ENCODE measurements around the gene IER5. TPM values are rescaled to one million over a fixed set of nuclear protein-coding genes. Genes with fewer than 3 reads are reported as not detected.
A peak's percentile ranks its signal among the peaks of the same experiment; 100 is the strongest.

IER5 gene
- total and polyA plus RNA-seq, 3 experiments from 2014 or later, result 29.0 to 57.2 (median 52.3) TPM

GRCh38 chr1:181134543-181135436 lies 46.3 kb downstream of the IER5 start:
- Mint-ChIP-seq H3K27me3 (peaks cover 0 to 1% of the 10 kb centered on the region in 2 donors), H3K4me3 (peak overlapping the region in 6 of 7 donors; percentile 35 to 82 (median 54)), H3K36me3 (no peaks in the 10 kb centered on the region), H3K4me1 (peaks cover 25 to 39% (median 29%) of the 10 kb centered on the region in 3 donors), H3K27ac (peak overlapping the region; percentile 5 to 85 (median 54)), H3K9me3 (no peaks in the 10 kb centered on the region)
- H3K9me3 ChIP-seq (ENCODE audit: low read length), result no peaks in the 10 kb centered on the region
- H3K27me3 ChIP-seq (ENCODE audit: insufficient read depth, low read length, poor library complexity, severe bottlenecking), result no peaks in the 10 kb centered on the region
- no peaks in the 10 kb centered on the region for H3K36me3 ChIP-seq (ENCODE audit: insufficient read depth, low read length)
- DNase-seq, result no peak
- H3K4me1 ChIP-seq (ENCODE audit: insufficient read depth, low read length), result peaks cover 19% of the 10 kb centered on the region
- H3K27ac ChIP-seq (ENCODE audit: low read depth, low read length), result no peak overlapping the region
- ChIA-PET POLR2A (no interaction called here), CTCF (interaction anchor here (0.8 to 2.3 kb wide), 3 partner anchors 9 to 29 kb away, joined by 3 to 9 read pairs (median 5); no protein-coding TSS in a partner anchor)
- H3K4me3 ChIP-seq (ENCODE audit: low read length), result no peak overlapping the region

GRCh38 chr1:181135437-181135731 lies 46.9 kb downstream of the IER5 start:
- POLR2A ChIA-PET, result no interaction called here
- H3K27me3 ChIP-seq (ENCODE audit: insufficient read depth, low read length, poor library complexity, severe bottlenecking), result no peaks in the 10 kb centered on the region
- H3K27ac Mint-ChIP-seq, result peak overlapping the region in 3 of 8 donors; percentile 6 to 85 (median 49)
- H3K4me1 ChIP-seq (ENCODE audit: insufficient read depth, low read length), result peaks cover 19% of the 10 kb centered on the region
- no peaks in the 10 kb centered on the region for H3K36me3 Mint-ChIP-seq
- H3K4me3 ChIP-seq (ENCODE audit: low read length), result no peak overlapping the region
- no peak for DNase-seq
- no peaks in the 10 kb centered on the region for H3K9me3 Mint-ChIP-seq
- no peaks in the 10 kb centered on the region for H3K9me3 ChIP-seq (ENCODE audit: low read length)
- H3K4me3 Mint-ChIP-seq, result peak overlapping the region in 4 of 7 donors; percentile 35 to 54 (median 44)
- CTCF ChIA-PET, result interaction anchor here (0.7 to 2.3 kb wide), 3 partner anchors 9 to 35 kb away, joined by 3 to 9 read pairs (median 5); no protein-coding TSS in a partner anchor
- peaks cover 0 to 1% of the 10 kb centered on the region in 2 donors for H3K27me3 Mint-ChIP-seq
- H3K27ac ChIP-seq (ENCODE audit: low read depth, low read length), result no peak overlapping the region
- H3K36me3 ChIP-seq (ENCODE audit: insufficient read depth, low read length), result no peaks in the 10 kb centered on the region
- H3K4me1 Mint-ChIP-seq, result peaks cover 25 to 40% (median 29%) of the 10 kb centered on the region in 3 donors

- Histone ChIP-seq H3K4me3 (ENCODE audit: low read length) (no peak overlapping the region), H3K27me3 (ENCODE audit: insufficient read depth, low read length, poor library complexity, severe bottlenecking) (no peaks in the 10 kb centered on the region), H3K27ac (ENCODE audit: low read depth, low read length) (peak overlapping the region; percentile 8), H3K4me1 (ENCODE audit: insufficient read depth, low read length) (peaks cover 21% of the 10 kb centered on the region), H3K36me3 (ENCODE audit: insufficient read depth, low read length) (no peaks in the 10 kb centered on the region), H3K9me3 (ENCODE audit: low read length) (no peaks in the 10 kb centered on the region)
- CTCF ChIA-PET, result interaction anchor here (0.7 to 2.3 kb wide), 5 partner anchors 8 to 97 kb away, joined by 3 to 9 read pairs (median 5); no protein-coding TSS in a partner anchor
- peaks cover 0 to 1% of the 10 kb centered on the region in 2 donors for H3K27me3 Mint-ChIP-seq
- H3K36me3 Mint-ChIP-seq, result no peaks in the 10 kb centered on the region
- no peaks in the 10 kb centered on the region for H3K9me3 Mint-ChIP-seq
- POLR2A ChIA-PET, result no interaction called here
- H3K4me3 Mint-ChIP-seq, result no peak overlapping the region
- H3K27ac Mint-ChIP-seq, result peak overlapping the region in 1 of 8 donors; percentile 11
- DNase-seq, result no peak
- H3K4me1 Mint-ChIP-seq, result peaks cover 30 to 47% (median 31%) of the 10 kb centered on the region in 3 donors
These were observed 47.6 kb downstream of the IER5 start for GRCh38 chr1:181135815-181136737.

- Mint-ChIP-seq H3K36me3 (no peaks in the 10 kb centered on the region), H3K9me3 (no peaks in the 10 kb centered on the region), H3K27me3 (peaks cover 0 to 1% of the 10 kb centered on the region in 2 donors), H3K4me3 (no peak overlapping the region), H3K27ac (peak overlapping the region in 2 of 8 donors; percentile 10 to 11), H3K4me1 (peaks cover 36 to 52% (median 37%) of the 10 kb centered on the region in 3 donors)
- Histone ChIP-seq H3K4me1 (ENCODE audit: insufficient read depth, low read length) (peaks cover 27% of the 10 kb centered on the region), H3K27ac (ENCODE audit: low read depth, low read length) (no peak overlapping the region), H3K36me3 (ENCODE audit: insufficient read depth, low read length) (no peaks in the 10 kb centered on the region), H3K4me3 (ENCODE audit: low read length) (no peak overlapping the region), H3K9me3 (ENCODE audit: low read length) (no peaks in the 10 kb centered on the region), H3K27me3 (ENCODE audit: insufficient read depth, low read length, poor library complexity, severe bottlenecking) (no peaks in the 10 kb centered on the region)
- POLR2A ChIA-PET, result no interaction called here
- CTCF ChIA-PET, result interaction anchor here (1.2 to 2.3 kb wide), 3 partner anchors 9 to 98 kb away, joined by 4 to 9 read pairs (median 6); no protein-coding TSS in a partner anchor
- DNase-seq, result no peak
These were observed 48.2 kb downstream of the IER5 start for GRCh38 chr1:181136738-181137122.

- CTCF ChIA-PET, result interaction anchor here (1.2 to 2.3 kb wide), 3 partner anchors 32 to 98 kb away, joined by 4 to 9 read pairs (median 5); no protein-coding TSS in a partner anchor
- Histone ChIP-seq H3K27me3 (ENCODE audit: insufficient read depth, low read length, poor library complexity, severe bottlenecking) (no peaks in the 10 kb centered on the region), H3K9me3 (ENCODE audit: low read length) (no peaks in the 10 kb centered on the region), H3K4me1 (ENCODE audit: insufficient read depth, low read length) (peaks cover 33% of the 10 kb centered on the region), H3K27ac (ENCODE audit: low read depth, low read length) (no peak overlapping the region), H3K4me3 (ENCODE audit: low read length) (no peak overlapping the region), H3K36me3 (ENCODE audit: insufficient read depth, low read length) (no peaks in the 10 kb centered on the region)
- Mint-ChIP-seq H3K4me1 (peaks cover 40 to 55% (median 42%) of the 10 kb centered on the region in 3 donors), H3K9me3 (no peaks in the 10 kb centered on the region), H3K27ac (peak overlapping the region in 1 of 8 donors; percentile 34), H3K36me3 (no peaks in the 10 kb centered on the region), H3K4me3 (no peak overlapping the region), H3K27me3 (peaks cover 0 to 1% of the 10 kb centered on the region in 2 donors)
- DNase-seq, result no peak
- POLR2A ChIA-PET, result no interaction called here
These were observed 48.8 kb downstream of the IER5 start for GRCh38 chr1:181137217-181137743.

GRCh38 chr1:181139631-181140061 lies 51.1 kb downstream of the IER5 start:
- Mint-ChIP-seq H3K9me3 (no peaks in the 10 kb centered on the region), H3K27ac (no peak overlapping the region), H3K4me1 (peaks cover 34 to 44% (median 36%) of the 10 kb centered on the region in 3 donors), H3K4me3 (no peak overlapping the region), H3K36me3 (no peaks in the 10 kb centered on the region), H3K27me3 (peaks cover 0 to 3% of the 10 kb centered on the region in 2 donors)
- H3K4me3 ChIP-seq (ENCODE audit: low read length), result no peak overlapping the region
- no peaks in the 10 kb centered on the region for H3K27me3 ChIP-seq (ENCODE audit: insufficient read depth, low read length, poor library complexity, severe bottlenecking)
- CTCF ChIA-PET, result interaction anchor here (1.2 to 6.2 kb wide), 5 partner anchors 26 to 624 kb away, joined by 3 to 98 read pairs (median 76); partner anchors contain the start of gene IER5
- POLR2A ChIA-PET, result no interaction called here
- peaks cover 23% of the 10 kb centered on the region for H3K4me1 ChIP-seq (ENCODE audit: insufficient read depth, low read length)
- no peaks in the 10 kb centered on the region for H3K9me3 ChIP-seq (ENCODE audit: low read length)
- H3K36me3 ChIP-seq (ENCODE audit: insufficient read depth, low read length), result no peaks in the 10 kb centered on the region
- DNase-seq, result no peak
- no peak overlapping the region for H3K27ac ChIP-seq (ENCODE audit: low read depth, low read length)

- no peak for DNase-seq
- no peaks in the 10 kb centered on the region for H3K36me3 ChIP-seq (ENCODE audit: insufficient read depth, low read length)
- H3K4me1 ChIP-seq (ENCODE audit: insufficient read depth, low read length), result peaks cover 16% of the 10 kb centered on the region
- ChIA-PET CTCF (interaction anchor here (1.0 to 6.2 kb wide), 10 partner anchors 9 to 625 kb away, joined by 3 to 98 read pairs (median 21); partner anchors contain the start of gene IER5), POLR2A (interaction anchor here (1.6 kb wide), 1 partner anchor 57 kb away, joined by 5 read pairs; no protein-coding TSS in a partner anchor)
- no peak overlapping the region for H3K27ac ChIP-seq (ENCODE audit: low read depth, low read length)
- peak overlapping the region in 2 of 8 donors; percentile 5 to 67 for H3K27ac Mint-ChIP-seq
- no peak overlapping the region for H3K4me3 ChIP-seq (ENCODE audit: low read length)
- H3K27me3 Mint-ChIP-seq, result peaks cover 0 to 3% of the 10 kb centered on the region in 2 donors
- peaks cover 27 to 37% (median 28%) of the 10 kb centered on the region in 3 donors for H3K4me1 Mint-ChIP-seq
- H3K4me3 Mint-ChIP-seq, result no peak overlapping the region
- no peaks in the 10 kb centered on the region for H3K9me3 Mint-ChIP-seq
- no peaks in the 10 kb centered on the region for H3K9me3 ChIP-seq (ENCODE audit: low read length)
- H3K36me3 Mint-ChIP-seq, result no peaks in the 10 kb centered on the region
- H3K27me3 ChIP-seq (ENCODE audit: insufficient read depth, low read length, poor library complexity, severe bottlenecking), result no peaks in the 10 kb centered on the region
These were observed 51.9 kb downstream of the IER5 start for GRCh38 chr1:181140398-181140797.
